IPS-NIHi7 (cell line): ENCODE measurements around the gene RNF40.
"Not testable (repeated sequence)": the region's sequence is repeated elsewhere in the genome, so short reads cannot be mapped to it uniquely, and the experiment has no call there.

Experiments used
- DNase-seq: peaks from one replicate; pipeline ENCODE4 v3.0.0; 2012; ENCODE audit warnings: mixed read lengths; ENCODE audit errors: extremely low spot score

RNF40 gene

GRCh38 chr16:30782486-30783279, 20.6 kb downstream of the RNF40 start:
- no peak for DNase-seq

GRCh38 chr16:30783280-30784109, 21.4 kb downstream of the RNF40 start:
- no peak for DNase-seq

GRCh38 chr16:30784215-30784614, 22.1 kb downstream of the RNF40 start:
- DNase-seq = no peak

GRCh38 chr16:30785126-30786106, 23.3 kb downstream of the RNF40 start:
- DNase-seq = no peak

GRCh38 chr16:30786115-30786935, 24.2 kb downstream of the RNF40 start:
- peak; percentile 70 for DNase-seq

- peak; percentile 90 for DNase-seq
Observed at GRCh38 chr16:30786936-30787612, 25.0 kb downstream of the RNF40 start, which contains the start of gene ZNF629. Gene ZNF629, minus strand, starts transcription at chr16:30787205. Its CDS starts 2,723 bp downstream, at chr16:30784482.

- no peak for DNase-seq
Observed at GRCh38 chr16:30787613-30788378, 25.7 kb downstream of the RNF40 start.

GRCh38 chr16:30793508-30794069, 31.5 kb downstream of the RNF40 start:
- DNase-seq = no peak

- no peak for DNase-seq
Observed at GRCh38 chr16:30794634-30795033, 32.5 kb downstream of the RNF40 start.

GRCh38 chr16:30797670-30798309, 35.7 kb downstream of the RNF40 start:
- no peak for DNase-seq

GRCh38 chr16:30802936-30803335, 40.8 kb downstream of the RNF40 start:
- DNase-seq = no peak

GRCh38 chr16:30805056-30805369, 42.9 kb downstream of the RNF40 start:
- no peak for DNase-seq

GRCh38 chr16:30805370-30806169, 43.4 kb downstream of the RNF40 start:
- peak; percentile 89 for DNase-seq

GRCh38 chr16:30808146-30808545, 46.0 kb downstream of the RNF40 start:
- DNase-seq = no peak

- DNase-seq = not testable (repeated sequence)
Observed at GRCh38 chr16:30808890-30809426, 46.8 kb downstream of the RNF40 start.

- DNase-seq = not testable (repeated sequence)
Observed at GRCh38 chr16:30809675-30810074, 47.6 kb downstream of the RNF40 start.

GRCh38 chr16:30813821-30814189, 51.7 kb downstream of the RNF40 start:
- no peak for DNase-seq

- no peak for DNase-seq
Observed at GRCh38 chr16:30816769-30817168, 54.6 kb downstream of the RNF40 start.
